NCI-H128 (cell line): ENCODE data around the gene STEAP1B.

Source experiments
- DNase-seq: peaks from one replicate; lab custom pipeline; 2025; ENCODE audit not compliant: unreplicated experiment; lab: John Stamatoyannopoulos, UW

Gene STEAP1B

DNA sequence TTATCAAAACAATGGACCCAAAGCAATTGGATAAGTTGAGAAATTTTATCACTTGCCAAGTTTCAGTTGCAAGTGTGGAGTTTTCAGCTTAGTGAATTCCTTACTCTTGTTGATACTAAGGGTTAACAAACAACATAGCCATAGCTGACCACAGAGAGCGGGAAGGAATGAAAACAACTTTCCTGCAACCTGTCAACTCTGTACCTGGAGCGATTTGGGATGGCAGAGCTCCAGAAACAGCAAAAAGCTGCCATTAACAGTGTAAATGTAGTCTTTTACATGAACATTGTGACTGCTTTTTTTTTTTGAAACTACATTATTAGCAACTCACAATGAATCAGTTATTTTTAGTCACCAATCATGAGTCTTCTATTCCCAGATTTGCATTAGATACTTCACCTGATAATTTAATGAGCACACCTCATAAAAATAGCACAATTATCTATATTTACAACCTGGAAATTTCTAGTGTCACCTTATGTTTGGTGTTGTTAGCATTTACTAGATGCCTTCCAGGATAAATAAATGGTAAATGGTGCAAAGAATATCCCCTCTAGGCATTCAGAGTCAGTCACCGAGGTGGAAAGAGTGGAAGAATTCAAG lies 95.5 kb downstream of the STEAP1B start:
- DNase-seq: no peak

DNA sequence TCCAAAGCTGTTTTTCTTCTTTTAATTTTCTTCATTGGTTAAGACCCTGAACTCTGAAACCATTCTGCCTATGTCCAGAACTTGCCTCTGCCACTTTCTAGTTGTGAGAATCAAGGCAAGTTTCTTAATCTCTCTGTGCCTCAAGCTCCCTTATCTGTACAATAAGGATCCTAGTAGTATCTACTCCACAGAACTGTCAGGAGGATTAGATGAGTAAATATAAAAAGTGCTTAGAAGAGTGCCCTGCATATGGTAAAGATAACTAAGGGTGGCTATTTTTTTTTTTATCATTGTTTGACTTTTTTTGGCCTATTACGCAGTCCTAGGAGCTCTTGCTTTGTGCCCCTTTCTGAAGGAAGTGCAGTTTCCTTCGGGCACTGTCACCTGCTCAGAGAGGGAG lies 96.6 kb downstream of the STEAP1B start:
- no peak for DNase-seq

DNA sequence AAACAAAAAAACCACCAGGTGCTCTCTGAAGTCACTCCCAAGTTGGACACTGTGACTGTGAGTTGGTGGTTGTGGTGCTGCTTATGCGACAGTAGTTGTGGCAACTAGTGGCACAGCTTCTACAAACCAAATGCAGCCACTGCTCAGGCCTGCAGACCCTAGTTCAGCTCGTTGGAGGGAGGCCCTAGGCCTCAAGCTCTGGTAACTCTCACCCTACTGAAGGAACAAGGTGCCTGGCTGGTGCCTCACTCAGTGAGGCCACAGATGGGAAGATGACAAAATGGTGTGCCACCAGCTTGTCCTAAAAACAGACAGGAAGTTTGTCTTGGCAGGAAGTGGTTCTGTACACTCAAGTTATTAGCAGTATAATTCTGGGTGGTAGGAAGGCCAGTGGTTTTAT lies 97.7 kb downstream of the STEAP1B start:
- no peak for DNase-seq

DNA sequence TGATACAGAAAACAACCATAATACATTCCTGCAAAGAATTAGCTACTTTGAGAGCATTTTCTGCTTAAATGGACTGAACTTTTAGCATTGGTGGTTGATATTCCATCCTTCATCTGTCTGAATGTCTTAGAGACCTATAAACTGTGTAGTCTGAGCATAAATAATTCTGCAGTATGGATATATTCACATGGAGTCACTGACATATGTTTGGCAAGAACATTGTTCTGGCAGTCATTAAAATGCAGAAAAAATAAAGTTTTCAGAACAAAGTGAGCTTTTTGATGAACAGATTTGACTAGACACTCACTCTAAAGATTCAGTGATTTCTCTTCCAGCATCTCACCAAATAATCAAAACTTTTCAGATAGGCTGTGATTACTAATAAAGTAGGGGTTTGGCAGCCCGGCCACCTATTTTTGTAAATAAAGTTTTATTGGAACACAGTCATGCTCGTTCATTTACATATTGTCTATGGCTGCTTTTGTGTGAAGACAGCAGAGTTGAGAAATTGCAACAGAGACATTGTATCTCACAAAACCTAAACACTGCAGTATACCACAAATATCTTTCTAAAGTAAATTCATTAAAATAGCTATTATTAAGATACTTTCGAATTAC lies 98.9 kb downstream of the STEAP1B start:
- DNase-seq: no peak

DNA sequence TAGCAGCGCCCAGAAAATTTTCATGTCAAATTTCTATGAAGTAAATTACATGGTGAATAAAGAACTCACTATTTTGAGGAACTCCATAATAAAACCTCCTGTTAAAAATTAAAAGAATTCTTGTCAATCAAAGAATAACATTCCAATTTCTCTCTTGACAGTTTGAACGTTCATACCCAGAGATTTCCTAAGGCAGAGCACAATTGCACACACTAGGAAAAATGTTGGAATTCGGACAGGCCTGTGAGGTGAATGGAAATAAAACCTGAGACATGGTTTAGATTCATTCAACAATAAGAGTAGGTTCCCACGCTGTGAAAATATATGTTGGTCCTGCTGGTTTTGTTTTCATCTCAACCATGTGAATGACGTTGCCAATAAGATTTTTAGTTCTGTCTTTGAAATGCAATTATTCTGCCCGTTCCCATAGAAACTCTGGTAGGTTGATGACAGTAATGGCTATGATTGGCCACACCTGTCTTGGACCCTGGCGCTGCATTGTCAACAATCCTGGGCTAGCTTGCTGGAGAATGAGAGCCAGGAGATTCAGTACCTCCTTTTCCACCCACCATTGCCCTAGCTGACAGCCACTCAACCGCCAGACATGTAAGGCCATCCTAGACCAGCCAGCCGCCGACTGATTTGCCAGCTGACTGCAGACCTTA lies 99.7 kb downstream of the STEAP1B start:
- DNase-seq: no peak

DNA sequence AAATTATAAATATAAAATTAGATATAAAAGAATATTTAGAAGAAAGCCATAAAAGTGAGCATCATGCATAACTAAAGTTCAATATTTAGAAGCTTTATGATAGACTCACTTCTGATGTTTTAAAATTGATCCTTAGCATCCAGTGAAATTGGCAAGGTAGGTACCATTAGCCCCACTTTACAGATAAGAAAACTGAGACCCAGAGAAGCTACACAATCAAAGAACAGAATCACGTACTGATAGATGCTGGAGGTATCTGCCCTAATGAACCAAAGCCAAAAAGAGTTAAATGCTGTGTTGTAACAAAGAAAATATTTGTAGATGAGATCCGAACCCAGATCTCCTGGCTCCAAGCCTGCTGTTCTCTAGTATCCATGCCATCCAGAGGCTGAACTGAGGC lies 100.4 kb downstream of the STEAP1B start:
- no peak for DNase-seq

DNA sequence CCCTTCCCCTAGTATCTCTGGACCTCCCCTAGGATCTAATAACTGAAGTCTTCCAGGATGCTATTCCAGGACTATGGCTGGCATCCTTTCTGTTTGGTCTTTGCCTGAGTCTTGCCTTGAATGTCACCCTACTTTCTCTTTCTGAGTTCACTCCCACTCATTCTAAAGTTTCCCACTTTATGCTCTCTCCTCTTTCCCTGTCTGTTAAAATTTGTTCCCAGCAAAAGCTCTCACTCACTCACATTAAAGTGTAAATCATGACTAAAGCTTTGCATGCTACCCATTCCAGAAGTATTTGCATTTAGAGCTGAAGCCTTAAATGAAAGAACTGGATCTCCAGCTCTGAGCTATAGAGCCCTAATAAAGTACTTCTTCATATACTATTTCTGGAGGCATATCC lies 100.9 kb downstream of the STEAP1B start:
- DNase-seq: no peak

DNA sequence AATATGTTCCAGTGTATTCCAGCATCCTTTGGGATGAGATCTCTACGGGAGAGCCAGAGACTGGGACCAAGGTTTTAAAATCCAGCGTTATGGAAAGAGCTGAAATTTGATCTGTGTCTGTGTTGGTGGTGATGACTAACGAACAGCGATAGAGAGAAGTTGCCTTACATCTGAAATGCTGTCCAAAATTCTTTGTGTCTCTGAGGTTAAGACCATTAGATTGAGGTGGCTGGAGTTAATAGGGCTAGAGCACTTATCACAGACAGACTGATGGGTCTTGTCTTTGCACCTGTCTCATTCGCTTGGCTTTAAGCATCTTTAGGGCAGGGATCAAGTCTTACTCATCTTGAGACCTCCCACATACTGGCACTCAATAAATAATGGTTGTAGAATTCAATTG lies 102.0 kb downstream of the STEAP1B start:
- DNase-seq: no peak

DNA sequence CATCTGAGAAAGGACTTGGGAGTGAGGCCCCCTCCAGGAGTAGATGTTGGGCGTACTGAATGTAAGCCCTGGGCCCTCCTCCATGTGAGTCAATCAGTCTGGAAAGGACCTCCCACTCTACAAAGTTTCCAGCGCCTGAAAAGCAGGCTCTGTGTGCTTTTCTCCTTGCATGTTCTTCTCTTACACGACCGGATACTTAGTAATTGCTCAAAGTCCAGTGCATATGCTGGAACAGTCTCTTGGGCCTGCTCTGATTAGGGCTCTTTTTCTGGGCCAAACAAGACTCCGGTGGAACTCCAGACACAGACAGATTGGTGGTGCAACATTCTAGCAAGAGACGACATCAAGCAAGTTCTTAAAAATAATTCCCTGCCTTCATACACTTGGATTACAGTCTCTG lies 104.8 kb downstream of the STEAP1B start:
- DNase-seq: no peak

DNA sequence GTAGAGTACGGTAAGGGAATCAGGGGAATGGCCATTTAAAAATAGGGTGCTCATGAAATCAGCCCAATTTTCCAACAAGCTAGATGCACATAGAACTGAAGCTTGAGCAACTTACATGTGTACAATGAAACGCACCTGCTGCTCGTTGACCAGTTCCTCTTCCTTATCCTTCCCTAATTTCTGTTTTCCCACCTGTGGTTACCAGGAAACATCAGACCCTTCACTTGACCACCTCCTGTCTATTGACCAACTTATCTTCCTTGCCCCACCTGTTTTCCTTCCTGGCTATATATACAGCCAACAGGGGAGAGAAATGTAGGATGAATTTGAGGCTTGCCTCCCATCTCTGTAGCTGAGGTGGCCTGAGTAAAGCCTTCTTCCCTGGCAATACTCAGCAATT lies 105.2 kb downstream of the STEAP1B start:
- no peak for DNase-seq

DNA sequence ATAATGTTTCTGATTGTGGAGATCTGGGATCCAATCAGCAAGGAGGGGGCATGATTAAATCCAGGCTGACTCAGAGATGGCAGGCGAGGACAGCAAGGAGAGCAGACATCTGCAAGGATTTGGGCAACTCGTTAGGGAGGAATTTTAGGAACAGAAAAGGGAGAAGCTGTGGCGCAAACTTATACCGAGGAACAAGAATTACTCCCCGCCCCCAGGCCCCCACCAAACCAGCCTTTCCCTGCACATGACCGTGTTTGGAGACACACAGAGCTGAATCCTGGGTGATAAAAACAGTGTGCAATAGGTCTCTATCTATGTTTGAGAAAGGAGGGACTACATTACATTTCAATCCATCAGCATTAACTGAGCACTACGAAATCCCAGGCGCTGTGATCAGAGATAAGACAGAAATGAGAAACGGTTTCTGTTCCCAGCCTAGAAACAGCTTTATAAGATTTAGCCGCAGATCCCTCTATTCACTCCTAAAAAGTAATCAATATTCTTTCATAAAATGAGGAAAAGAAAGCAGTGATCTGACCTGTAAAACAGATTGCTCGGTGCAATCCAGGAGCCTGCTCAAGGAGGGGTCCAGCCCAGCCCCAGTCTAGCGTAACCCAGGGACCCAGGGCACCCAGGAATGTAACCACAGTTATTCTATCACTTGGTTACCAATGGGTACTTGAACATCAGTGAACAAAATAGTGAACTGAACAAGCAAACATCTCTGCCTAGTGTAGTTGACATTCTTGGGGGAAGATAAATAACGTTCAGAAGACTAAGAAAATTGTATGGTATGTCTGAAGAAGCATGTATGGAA lies 105.9 kb downstream of the STEAP1B start:
- no peak for DNase-seq

DNA sequence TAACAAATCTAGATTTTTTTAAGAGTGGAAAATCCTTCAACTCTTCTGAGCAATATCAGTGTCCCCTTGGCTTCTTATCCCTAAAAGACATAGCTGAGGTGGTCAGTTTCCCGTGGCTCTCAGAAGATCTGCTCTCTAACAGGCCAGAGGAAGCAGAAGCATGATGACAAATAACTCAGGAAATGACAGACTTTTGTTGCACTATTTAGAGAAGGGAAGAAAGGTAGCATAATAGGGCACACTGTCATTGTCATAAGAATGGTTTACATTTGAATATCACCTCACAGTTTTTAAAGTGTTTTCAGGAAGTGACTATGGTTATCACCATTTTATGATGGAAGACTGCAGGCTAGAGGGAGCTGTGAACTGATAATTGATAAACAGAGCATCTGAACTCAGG lies 109.5 kb downstream of the STEAP1B start:
- no peak for DNase-seq

DNA sequence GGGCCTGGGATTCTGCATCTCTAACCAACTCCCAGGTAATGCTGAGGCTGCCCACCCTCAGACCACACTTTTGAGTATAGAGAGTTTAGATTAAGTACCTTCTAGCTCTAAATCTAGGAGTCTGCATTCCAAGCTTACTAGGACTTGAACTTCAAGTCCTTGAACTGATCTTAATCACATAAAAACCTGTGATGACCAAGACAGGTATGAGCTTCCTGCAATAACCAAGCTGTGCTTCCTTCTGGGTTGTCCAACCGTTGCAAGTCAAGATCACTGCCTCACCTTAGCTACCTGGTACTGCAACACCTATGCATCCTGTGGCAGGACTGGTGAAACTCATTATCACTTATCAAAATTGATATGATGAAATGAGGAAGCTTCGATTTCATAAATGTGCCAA lies 110.1 kb downstream of the STEAP1B start:
- no peak for DNase-seq

DNA sequence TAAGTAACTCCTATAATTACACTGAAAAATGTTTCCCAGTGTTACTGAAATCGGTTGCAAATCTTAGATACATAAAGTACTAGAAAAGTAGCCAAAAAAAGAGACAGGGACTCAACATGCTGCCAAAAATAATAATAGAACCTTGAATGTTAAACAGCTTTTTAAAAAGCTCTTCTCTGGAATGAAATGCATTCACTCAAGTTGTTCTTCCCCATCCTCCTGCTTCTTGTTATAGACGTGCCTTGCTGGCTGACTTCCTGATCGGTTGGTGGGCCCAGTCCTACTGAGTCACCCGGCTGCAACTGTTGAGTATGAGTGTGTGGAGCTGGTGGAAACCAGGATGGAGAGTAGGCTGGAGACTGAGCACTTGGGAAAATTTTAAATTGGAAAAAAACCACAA lies 112.4 kb downstream of the STEAP1B start:
- no peak for DNase-seq

DNA sequence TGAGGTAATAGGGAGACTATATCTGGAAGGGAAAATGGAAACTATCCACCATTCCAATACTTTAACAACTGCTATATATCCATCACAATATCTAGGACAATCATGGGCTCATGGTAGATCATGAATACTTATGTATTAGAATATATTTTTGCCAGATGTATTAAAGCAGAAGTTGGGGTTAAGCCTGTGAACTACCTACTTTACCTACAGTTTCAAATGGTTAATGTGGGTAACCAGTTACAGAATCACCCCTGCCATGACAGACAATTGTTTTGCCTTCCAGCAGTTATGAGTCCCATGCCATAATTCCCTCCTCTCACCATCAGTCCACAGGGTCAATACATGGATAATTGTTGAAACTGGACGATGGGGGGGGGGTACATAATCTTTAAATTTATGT lies 113.1 kb downstream of the STEAP1B start:
- DNase-seq: no peak

DNA sequence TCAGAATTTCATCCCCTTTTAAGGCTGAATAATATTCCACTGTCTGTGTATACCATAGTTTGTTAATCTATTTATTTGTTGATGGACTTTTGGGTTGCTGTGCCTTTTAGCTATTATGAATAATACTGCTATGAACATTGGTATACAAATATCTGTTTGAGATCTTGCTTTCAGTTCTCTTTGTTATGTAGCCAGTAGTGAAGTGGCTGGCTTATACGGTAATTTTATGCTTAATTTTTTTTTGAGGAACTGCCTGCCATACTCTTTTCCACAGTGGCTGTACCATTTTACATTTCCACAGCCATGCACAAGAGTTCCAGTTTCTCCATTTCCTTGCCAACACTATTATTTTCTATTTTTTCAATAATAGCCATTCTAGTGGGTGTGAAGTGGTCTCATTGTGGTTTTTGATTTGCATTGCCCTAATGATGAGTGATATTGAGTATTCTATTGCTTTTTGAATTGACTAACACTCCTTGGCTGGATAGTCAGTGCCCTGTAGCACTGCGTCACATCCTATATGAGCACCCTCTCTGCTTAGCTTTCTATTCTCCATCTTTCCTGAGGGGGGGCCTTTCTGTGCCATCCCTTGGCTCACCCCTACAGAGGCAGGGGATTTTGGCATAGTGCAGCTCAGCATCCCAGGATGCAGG lies 113.7 kb downstream of the STEAP1B start:
- DNase-seq: no peak

DNA sequence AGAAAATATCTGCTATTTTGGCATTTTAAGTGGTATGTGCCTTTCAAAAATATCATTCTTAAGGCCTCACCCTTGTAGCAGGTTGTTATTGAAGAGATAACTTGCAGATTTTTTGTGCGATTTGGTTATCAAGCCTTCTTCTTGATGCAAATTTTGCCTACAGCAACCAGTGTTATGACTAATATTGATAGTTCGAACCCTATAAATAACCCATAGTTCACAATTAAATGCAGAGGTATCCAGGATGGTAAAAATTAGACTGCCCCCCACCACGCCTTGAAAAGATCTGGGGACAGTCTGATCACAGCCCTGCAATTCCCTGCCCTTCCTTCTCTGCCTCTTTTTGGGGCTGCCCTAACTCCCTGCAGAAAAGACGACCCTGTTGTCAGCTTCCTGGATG lies 114.7 kb downstream of the STEAP1B start:
- no peak for DNase-seq

DNA sequence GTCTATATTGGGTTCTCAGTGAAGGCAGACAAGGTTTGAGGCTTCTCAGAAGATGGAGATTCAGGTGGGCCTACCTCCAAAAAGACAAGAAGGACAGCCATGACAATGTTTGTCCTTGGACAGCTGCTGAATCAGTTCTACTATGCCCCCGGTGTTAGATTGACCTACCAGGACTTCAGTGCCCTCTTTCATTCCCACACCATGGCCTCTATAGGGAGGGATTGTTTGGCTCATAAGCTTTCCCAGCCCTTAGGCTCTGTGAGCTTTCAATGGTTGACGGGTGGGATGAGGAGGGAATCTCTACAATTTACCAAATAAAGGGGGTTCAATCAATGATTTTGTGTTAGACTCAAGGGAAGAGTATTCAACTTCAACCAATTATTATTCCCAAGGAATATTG lies 119.7 kb downstream of the STEAP1B start:
- DNase-seq: no peak

DNA sequence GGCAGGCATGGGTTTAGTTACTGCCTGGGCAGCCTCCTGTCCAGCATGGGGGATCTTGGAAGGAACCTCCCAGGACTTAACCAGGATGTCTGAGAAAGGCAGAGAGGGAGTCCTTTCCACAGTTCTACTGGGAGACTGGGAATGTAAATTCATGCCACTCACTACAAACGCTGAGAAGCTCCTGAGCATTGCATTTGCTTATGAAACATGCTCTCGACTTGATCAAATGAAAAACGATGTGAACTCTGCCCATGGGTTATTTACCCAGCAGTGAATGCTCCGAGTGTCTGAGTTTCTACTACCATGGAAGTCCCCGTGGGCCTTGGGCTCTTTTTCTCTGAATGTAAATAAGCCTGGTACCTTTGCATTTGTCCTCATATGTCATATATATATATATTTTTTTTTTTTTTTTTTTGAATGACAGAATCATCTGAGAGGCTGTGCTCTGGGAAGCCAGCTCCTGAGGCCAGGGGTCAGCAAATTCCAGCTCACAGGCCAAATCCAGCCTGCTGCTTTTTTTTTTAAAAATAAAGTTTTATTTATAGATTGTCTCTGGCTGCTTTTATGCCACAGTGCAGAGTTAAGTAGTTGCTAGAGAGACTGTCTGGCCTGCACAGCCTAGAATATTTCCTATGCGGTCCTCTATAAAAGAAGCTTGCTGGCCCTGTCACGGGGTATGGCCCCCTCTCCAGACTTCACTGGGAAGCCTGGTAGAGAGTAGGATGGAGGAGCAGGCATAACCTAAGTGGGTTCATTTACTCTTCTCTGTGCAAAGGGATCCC lies 121.6 kb downstream of the STEAP1B start:
- no peak for DNase-seq

DNA sequence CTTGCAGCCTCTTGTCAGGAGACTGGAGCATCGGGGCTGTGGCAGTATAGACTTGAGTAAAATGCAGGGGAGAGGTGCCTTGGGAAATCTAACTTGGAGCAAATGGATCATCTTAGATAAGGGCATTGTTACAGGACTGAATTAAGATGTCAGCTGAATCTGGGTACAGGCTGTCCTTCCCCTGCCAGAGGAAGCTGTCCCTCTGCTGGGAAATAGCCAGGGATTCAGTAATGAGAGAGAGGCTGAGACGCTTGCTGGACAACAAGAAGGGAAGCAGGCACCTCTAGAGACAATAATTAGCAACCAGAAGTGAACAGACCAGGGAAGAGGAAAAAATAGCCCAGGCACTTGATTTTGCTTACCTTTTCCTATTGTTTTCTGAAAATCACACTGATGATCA lies 122.3 kb downstream of the STEAP1B start:
- DNase-seq: no peak
